NCI-H2196 (cell line): ENCODE data around the gene ELMO1.
A peak's percentile ranks its signal among the peaks of the same experiment; 100 is the strongest.

Experiments used
- DNase-seq: peaks from one replicate; lab custom pipeline; 2025; ENCODE audit not compliant: unreplicated experiment; lab: John Stamatoyannopoulos, UW

ELMO1 gene

GRCh38 chr7:37234334-37234733, 214.3 kb downstream of the ELMO1 start:
- no peak for DNase-seq

GRCh38 chr7:37231613-37232012, 217.1 kb downstream of the ELMO1 start:
- no peak for DNase-seq

GRCh38 chr7:37230221-37230620, 218.4 kb downstream of the ELMO1 start:
- DNase-seq: no peak

GRCh38 chr7:37229381-37229780, 219.3 kb downstream of the ELMO1 start:
- DNase-seq: no peak

- no peak for DNase-seq
Observed at GRCh38 chr7:37225285-37225969, 223.2 kb downstream of the ELMO1 start.

- DNase-seq: no peak
Observed at GRCh38 chr7:37224746-37225145, 223.9 kb downstream of the ELMO1 start.

- no peak for DNase-seq
Observed at GRCh38 chr7:37220664-37221063, 228.0 kb downstream of the ELMO1 start.

GRCh38 chr7:37218956-37219355, 229.7 kb downstream of the ELMO1 start:
- DNase-seq: no peak

GRCh38 chr7:37216923-37217322, 231.7 kb downstream of the ELMO1 start:
- DNase-seq: no peak

GRCh38 chr7:37216156-37216852, 232.4 kb downstream of the ELMO1 start:
- no peak for DNase-seq

- DNase-seq: no peak
Observed at GRCh38 chr7:37215290-37215923, 233.3 kb downstream of the ELMO1 start.

- no peak for DNase-seq
Observed at GRCh38 chr7:37212556-37212955, 236.1 kb downstream of the ELMO1 start.

- no peak for DNase-seq
Observed at GRCh38 chr7:37212051-37212450, 236.6 kb downstream of the ELMO1 start.

- no peak for DNase-seq
Observed at GRCh38 chr7:37211097-37211880, 237.4 kb downstream of the ELMO1 start.

GRCh38 chr7:37209195-37209594, 239.5 kb downstream of the ELMO1 start:
- DNase-seq: no peak

GRCh38 chr7:37208528-37208927, 240.1 kb downstream of the ELMO1 start:
- DNase-seq: peak; percentile 11

- no peak for DNase-seq
Observed at GRCh38 chr7:37206192-37206591, 242.5 kb downstream of the ELMO1 start.

- DNase-seq: no peak
Observed at GRCh38 chr7:37205451-37205850, 243.2 kb downstream of the ELMO1 start.

GRCh38 chr7:37201876-37202198, 246.8 kb downstream of the ELMO1 start:
- no peak for DNase-seq

GRCh38 chr7:37201003-37201875, 247.4 kb downstream of the ELMO1 start:
- peak; percentile 61 for DNase-seq
